Measurements from ENCODE around the gene HMGCS2. TPM values are rescaled to one million over a fixed set of nuclear protein-coding genes. Genes with fewer than 3 reads are reported as not detected.

The HMGCS2 gene
- total RNA-seq, 1 donor from 2014 or later = not detected

DNA sequence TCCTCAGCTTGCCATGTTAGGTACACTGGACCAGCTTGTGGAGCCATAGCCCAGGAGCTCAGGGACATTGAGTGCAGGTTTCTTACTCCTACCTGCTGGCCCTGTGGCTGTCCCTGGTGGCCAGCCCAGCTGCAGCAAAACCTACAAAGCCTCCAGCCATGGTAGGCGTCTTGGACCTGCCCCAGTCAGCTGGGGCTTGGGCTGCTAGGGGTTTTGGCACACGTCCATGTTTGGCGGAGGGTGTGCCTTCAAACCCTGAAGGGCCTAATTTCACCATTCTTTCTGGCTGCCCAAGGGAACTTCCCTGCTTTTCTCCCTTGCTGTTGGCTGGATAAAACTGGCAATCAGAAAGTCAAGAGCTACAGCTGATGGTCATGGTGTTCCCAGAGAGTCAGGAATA lies 25.4 kb downstream of the HMGCS2 start:
- Mint-ChIP-seq H3K4me1 (peaks cover 6% of the 10 kb centered on the region), H3K9me3 (no peaks in the 10 kb centered on the region), H3K4me3 (no peak overlapping the region), H3K36me3 (peaks cover 27% of the 10 kb centered on the region), H3K27me3 (ENCODE audit: insufficient read depth, low read depth) (peaks cover 3% of the 10 kb centered on the region), H3K27ac (no peak overlapping the region)
- Histone ChIP-seq H3K4me1 (peaks cover 13% of the 10 kb centered on the region), H3K36me3 (no peaks in the 10 kb centered on the region), H4K20me1 (ENCODE audit: low read depth) (no peaks in the 10 kb centered on the region), H3K4me2 (no peak overlapping the region), H3F3A (ENCODE audit: low read depth) (peaks cover 26% of the 10 kb centered on the region), H3K27ac (no peak overlapping the region), H2AFZ (replicated peaks) (no peak overlapping the region), H3K79me2 (ENCODE audit: low read depth) (no peaks in the 10 kb centered on the region), H3K27me3 (no peaks in the 10 kb centered on the region), H3K9ac (no peak overlapping the region), H3K9me3 (ENCODE audit: low read depth) (no peaks in the 10 kb centered on the region), H3K4me3 (no peak overlapping the region)
- DNase-seq (ENCODE audit: low spot score) = no peak
- TF ChIP-seq EZH2phosphoT487 (IDR thresholded peaks at IDR 0.05) = no peak
- no peak for TF ChIP-seq EZH2 (IDR thresholded peaks at IDR 0.05)

GRCh38 chr1:119742677-119743076 lies 26.0 kb downstream of the HMGCS2 start:
- Mint-ChIP-seq H3K9me3 (no peaks in the 10 kb centered on the region), H3K36me3 (peaks cover 30% of the 10 kb centered on the region), H3K27ac (no peak overlapping the region), H3K27me3 (ENCODE audit: insufficient read depth, low read depth) (peaks cover 3% of the 10 kb centered on the region), H3K4me3 (no peak overlapping the region), H3K4me1 (peaks cover 8% of the 10 kb centered on the region)
- H3K4me2 ChIP-seq = no peak overlapping the region
- H3K79me2 ChIP-seq (ENCODE audit: low read depth) = no peaks in the 10 kb centered on the region
- H3K27ac ChIP-seq = no peak overlapping the region
- H3K27me3 ChIP-seq = no peaks in the 10 kb centered on the region
- H3K9ac ChIP-seq = no peak overlapping the region
- no peak overlapping the region for H2AFZ ChIP-seq (replicated peaks)
- H3K36me3 ChIP-seq = no peaks in the 10 kb centered on the region
- peaks cover 23% of the 10 kb centered on the region for H3F3A ChIP-seq (ENCODE audit: low read depth)
- no peaks in the 10 kb centered on the region for H3K9me3 ChIP-seq (ENCODE audit: low read depth)
- no peak overlapping the region for H3K4me3 ChIP-seq
- H3K4me1 ChIP-seq = peaks cover 8% of the 10 kb centered on the region
- H4K20me1 ChIP-seq (ENCODE audit: low read depth) = no peaks in the 10 kb centered on the region
- DNase-seq (ENCODE audit: low spot score) = no peak
- TF ChIP-seq EZH2phosphoT487 (IDR thresholded peaks at IDR 0.05) (no peak), CTCF (IDR thresholded peaks at IDR 0.05) (no peak), EZH2 (IDR thresholded peaks at IDR 0.05) (no peak)

DNA sequence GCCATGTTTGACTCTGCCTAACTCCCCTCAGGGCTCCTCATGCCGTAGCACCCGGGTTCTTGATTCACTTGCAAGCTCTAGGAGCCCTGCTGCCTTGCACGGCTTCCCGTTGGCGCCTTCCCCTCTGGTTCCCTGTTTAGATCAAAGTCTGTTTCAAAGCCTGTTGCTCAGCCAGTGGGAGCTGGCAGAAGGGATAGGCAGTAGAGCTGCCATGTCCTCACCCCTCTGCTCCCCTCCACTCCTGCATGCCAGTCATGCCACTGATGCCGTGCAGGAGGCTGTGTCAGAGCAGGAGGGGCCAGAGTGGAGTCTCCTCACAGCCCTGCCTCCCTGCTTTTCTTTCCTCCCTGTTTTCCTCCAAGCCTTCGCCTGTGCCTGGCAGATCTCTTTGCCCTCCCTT lies 26.5 kb downstream of the HMGCS2 start:
- Histone ChIP-seq H3K9ac (no peak overlapping the region), H3F3A (ENCODE audit: low read depth) (peaks cover 18% of the 10 kb centered on the region), H3K79me2 (ENCODE audit: low read depth) (no peaks in the 10 kb centered on the region), H3K9me3 (ENCODE audit: low read depth) (no peaks in the 10 kb centered on the region), H3K27me3 (no peaks in the 10 kb centered on the region), H3K27ac (no peak overlapping the region), H4K20me1 (ENCODE audit: low read depth) (no peaks in the 10 kb centered on the region), H3K4me3 (no peak overlapping the region), H3K36me3 (no peaks in the 10 kb centered on the region), H3K4me2 (no peak overlapping the region), H2AFZ (replicated peaks) (no peak overlapping the region), H3K4me1 (peaks cover 5% of the 10 kb centered on the region)
- Mint-ChIP-seq H3K27me3 (ENCODE audit: insufficient read depth, low read depth) (peaks cover 3% of the 10 kb centered on the region), H3K4me1 (peaks cover 9% of the 10 kb centered on the region), H3K9me3 (no peaks in the 10 kb centered on the region), H3K27ac (no peak overlapping the region), H3K4me3 (no peak overlapping the region), H3K36me3 (peaks cover 32% of the 10 kb centered on the region)
- no peak for DNase-seq (ENCODE audit: low spot score)
- TF ChIP-seq EZH2 (IDR thresholded peaks at IDR 0.05) (no peak), EZH2phosphoT487 (IDR thresholded peaks at IDR 0.05) (no peak), CTCF (IDR thresholded peaks at IDR 0.05) (no peak)

- no peak overlapping the region for H3K27ac ChIP-seq
- no peaks in the 10 kb centered on the region for H3K27me3 ChIP-seq
- no peaks in the 10 kb centered on the region for H3K9me3 Mint-ChIP-seq
- H3K9me3 ChIP-seq (ENCODE audit: low read depth) = no peaks in the 10 kb centered on the region
- no peak overlapping the region for H3K4me3 Mint-ChIP-seq
- H3K27ac Mint-ChIP-seq = no peak overlapping the region
- no peak for DNase-seq (ENCODE audit: low spot score)
- H3K9ac ChIP-seq = no peak overlapping the region
- H3K4me1 Mint-ChIP-seq = peaks cover 6% of the 10 kb centered on the region
- no peaks in the 10 kb centered on the region for H3K79me2 ChIP-seq (ENCODE audit: low read depth)
- TF ChIP-seq EZH2phosphoT487 (IDR thresholded peaks at IDR 0.05) (no peak), CTCF (IDR thresholded peaks at IDR 0.05) (no peak), EZH2 (IDR thresholded peaks at IDR 0.05) (no peak)
- H3K4me3 ChIP-seq = no peak overlapping the region
- peaks cover 4% of the 10 kb centered on the region for H4K20me1 ChIP-seq (ENCODE audit: low read depth)
- H2AFZ ChIP-seq (replicated peaks) = no peak overlapping the region
- no peaks in the 10 kb centered on the region for H3K36me3 ChIP-seq
- no peak overlapping the region for H3K4me2 ChIP-seq
- no peaks in the 10 kb centered on the region for H3K4me1 ChIP-seq
- peaks cover 3% of the 10 kb centered on the region for H3K27me3 Mint-ChIP-seq (ENCODE audit: insufficient read depth, low read depth)
- peaks cover 11% of the 10 kb centered on the region for H3F3A ChIP-seq (ENCODE audit: low read depth)
- peaks cover 39% of the 10 kb centered on the region for H3K36me3 Mint-ChIP-seq
Measured at GRCh38 chr1:119740896-119741780, 27.6 kb downstream of the HMGCS2 start.
